BJ (cell line): ENCODE measurements around the gene TNFSF9. TPM values are rescaled to one million over a fixed set of nuclear protein-coding genes. Genes with fewer than 3 reads are reported as not detected.
"Not testable (repeated sequence)": the region's sequence is repeated elsewhere in the genome, so short reads cannot be mapped to it uniquely, and the experiment has no call there.

ENCODE experiments used
- CTCF ChIA-PET: fragments of 350-600 bp; formaldehyde crosslinking; extraction: SDS; loops from one replicate; lab custom pipeline; 2021; ENCODE audit warnings: antibody characterized with exemption, inconsistent platforms; lab: Yijun Ruan, JAX
- POLR2A ChIA-PET: fragments of 300-600 bp; sonication (Branson Sonifier 250); formaldehyde crosslinking; extraction: SDS; loops from one replicate; lab custom pipeline; 2021; ENCODE audit warnings: antibody characterized with exemption; lab: Charles Lee
- DNase-seq: peaks from one replicate; pipeline ENCODE4 v3.0.0-alpha.2; 2011; ENCODE audit warnings: low read depth
- H3K27me3 ChIP-seq: 2 replicates; pipeline ENCODE4 v1.6.0; 2011; ENCODE audit warnings: low read length; ENCODE audit not compliant: control insufficient read depth, insufficient read depth
- H3K36me3 ChIP-seq: 2 replicates; pipeline ENCODE4 v1.5.1; 2011; ENCODE audit warnings: low read length; ENCODE audit not compliant: control insufficient read depth, insufficient read depth
- H3K4me3 ChIP-seq: 2 replicates; pipeline ENCODE4 v1.5.1; 2011; ENCODE audit warnings: low read depth, mild to moderate bottlenecking, control low read depth, low read length
- polyA plus RNA-seq: library from polyadenylated mRNA; depleted of rRNA; stranded (reverse); fragments of >200 nt; gene quantifications from 2 replicates; pipeline ENCODE4 v1.2.3, GENCODE V29; 2011
- TF ChIP-seq, protein P1 (sequence below): IDR thresholded peaks from 2 replicates; pipeline ENCODE4 v1.5.1; 2011; ENCODE audit warnings: low read depth, mild to moderate bottlenecking, control low read depth, inconsistent platforms, low read length, moderate library complexity; ENCODE audit not compliant: insufficient read depth

The TNFSF9 gene
- polyA plus RNA-seq, 1 experiment = 0.26 TPM

DNA sequence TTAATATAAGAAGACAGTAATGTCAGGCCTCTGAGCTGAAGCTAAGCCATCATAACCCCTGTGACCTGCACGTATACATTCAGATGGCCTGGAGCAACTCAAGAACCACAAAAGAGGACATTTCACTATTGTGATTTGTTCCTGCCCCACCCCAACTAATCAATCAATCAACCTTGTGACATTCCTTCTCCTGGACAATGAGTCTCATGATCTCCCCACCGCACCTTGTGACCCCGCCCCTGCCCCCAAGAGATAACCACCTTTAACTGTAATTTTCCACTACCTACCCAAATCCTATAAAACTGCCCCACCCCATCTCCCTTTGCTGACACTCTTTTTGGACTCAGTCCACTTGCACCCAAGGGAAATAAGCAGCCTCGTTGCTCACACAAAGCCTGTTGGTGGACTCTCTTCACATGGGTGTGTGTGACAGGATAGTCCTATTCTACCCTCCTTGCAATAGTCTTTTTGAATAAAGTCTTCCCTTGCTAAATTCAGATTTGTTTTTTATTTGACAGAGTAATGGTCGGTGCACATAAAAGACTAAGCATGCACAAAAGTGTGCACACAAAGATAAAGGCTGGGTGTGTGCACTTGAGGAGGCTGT, 46.1 kb downstream of the TNFSF9 start:
- CTCF ChIA-PET = interaction anchor here (0.6 kb wide), 1 partner anchor 9 kb away, joined by 3 read pairs; no protein-coding TSS in a partner anchor
- H3K36me3 ChIP-seq = no peaks in the 10 kb centered on the region
- no peak overlapping the region for H3K4me3 ChIP-seq
- TF ChIP-seq, protein P1, sequence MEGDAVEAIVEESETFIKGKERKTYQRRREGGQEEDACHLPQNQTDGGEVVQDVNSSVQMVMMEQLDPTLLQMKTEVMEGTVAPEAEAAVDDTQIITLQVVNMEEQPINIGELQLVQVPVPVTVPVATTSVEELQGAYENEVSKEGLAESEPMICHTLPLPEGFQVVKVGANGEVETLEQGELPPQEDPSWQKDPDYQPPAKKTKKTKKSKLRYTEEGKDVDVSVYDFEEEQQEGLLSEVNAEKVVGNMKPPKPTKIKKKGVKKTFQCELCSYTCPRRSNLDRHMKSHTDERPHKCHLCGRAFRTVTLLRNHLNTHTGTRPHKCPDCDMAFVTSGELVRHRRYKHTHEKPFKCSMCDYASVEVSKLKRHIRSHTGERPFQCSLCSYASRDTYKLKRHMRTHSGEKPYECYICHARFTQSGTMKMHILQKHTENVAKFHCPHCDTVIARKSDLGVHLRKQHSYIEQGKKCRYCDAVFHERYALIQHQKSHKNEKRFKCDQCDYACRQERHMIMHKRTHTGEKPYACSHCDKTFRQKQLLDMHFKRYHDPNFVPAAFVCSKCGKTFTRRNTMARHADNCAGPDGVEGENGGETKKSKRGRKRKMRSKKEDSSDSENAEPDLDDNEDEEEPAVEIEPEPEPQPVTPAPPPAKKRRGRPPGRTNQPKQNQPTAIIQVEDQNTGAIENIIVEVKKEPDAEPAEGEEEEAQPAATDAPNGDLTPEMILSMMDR = no peak
- no peak for DNase-seq
- POLR2A ChIA-PET = no interaction called here
- H3K27me3 ChIP-seq = no peaks in the 10 kb centered on the region; the same call in 1 of the 2 replicates

DNA sequence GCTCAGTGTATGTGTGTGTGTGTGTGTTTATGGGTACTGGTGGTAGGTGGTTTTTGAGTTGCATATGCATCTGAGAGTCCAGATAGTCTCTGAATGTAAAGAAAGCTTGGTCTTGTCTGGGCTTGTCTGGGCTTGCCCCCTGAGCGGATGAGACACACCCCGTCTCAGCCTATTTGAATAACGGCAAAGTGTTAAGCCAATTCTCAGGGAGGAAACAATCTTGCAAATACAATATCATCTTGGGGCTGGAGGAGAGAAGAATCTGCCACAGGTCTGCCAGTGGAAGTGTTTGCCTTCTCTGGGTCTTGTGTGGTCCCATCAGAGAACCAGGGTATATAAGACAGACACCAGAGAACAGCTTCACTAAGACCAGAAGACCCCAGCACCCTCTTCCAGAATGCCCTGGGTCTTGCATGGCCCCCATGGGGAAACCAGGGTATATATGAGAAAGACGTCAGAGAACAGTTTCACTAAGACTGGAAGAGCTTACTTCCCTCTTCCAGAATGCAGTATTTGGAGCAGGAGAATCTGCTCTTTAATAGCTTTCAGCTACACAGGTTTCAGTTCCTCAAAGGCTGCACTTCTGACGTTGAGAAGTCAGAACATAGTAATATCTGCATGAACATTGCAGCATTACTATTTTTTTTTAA, 46.8 kb downstream of the TNFSF9 start:
- CTCF ChIA-PET = interaction anchor here (0.5 to 0.7 kb wide), 3 partner anchors 9 to 312 kb away, joined by 3 read pairs; no protein-coding TSS in a partner anchor
- POLR2A ChIA-PET = no interaction called here
- no peaks in the 10 kb centered on the region for H3K27me3 ChIP-seq

DNA sequence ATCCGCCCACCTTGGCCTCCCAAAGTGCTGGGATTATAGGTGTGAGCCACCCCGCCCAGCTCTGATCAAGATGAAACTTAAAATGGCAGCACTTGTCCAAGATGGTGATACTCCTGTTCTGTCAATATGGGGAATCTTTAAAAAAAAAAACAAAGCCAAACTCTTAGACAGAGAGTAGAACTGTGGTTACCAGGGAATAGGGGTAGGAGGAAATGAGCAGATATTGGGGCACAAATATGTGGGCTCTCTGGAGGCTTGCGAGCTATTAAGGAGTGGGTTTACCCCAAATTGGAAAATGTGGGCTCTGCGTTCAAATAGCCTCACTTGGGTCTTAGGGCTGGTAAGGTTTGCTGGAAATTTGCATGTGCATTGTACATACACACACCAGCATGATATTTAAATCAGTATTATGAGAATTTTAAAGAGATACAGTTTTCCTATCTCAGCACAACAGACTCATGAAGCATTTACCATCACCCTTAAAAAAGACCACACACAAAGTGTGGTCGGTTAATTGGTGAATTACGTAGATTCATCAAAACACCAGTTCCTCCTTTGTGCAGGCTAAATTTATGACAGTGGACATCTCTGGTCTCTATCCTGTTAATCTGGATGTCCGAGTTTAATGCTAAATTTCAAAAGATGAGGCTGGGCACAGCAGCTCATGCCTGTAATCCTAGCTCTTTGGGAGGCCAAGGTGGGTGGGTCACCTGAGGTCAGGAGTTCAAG, 48.8 kb downstream of the TNFSF9 start:
- DNase-seq = no peak
- ChIA-PET POLR2A (no interaction called here), CTCF (no interaction called here)
- Histone ChIP-seq H3K4me3 (no peak overlapping the region), H3K27me3 (no peaks in the 10 kb centered on the region), H3K36me3 (no peaks in the 10 kb centered on the region)
- TF ChIP-seq, protein P1 = no peak

More for the DNA sequence above, 46.8 kb downstream of the TNFSF9 start:
- DNase-seq = no peak
- Histone ChIP-seq H3K4me3 (no peak overlapping the region), H3K36me3 (no peaks in the 10 kb centered on the region)
- TF ChIP-seq, protein P1 = no peak

DNA sequence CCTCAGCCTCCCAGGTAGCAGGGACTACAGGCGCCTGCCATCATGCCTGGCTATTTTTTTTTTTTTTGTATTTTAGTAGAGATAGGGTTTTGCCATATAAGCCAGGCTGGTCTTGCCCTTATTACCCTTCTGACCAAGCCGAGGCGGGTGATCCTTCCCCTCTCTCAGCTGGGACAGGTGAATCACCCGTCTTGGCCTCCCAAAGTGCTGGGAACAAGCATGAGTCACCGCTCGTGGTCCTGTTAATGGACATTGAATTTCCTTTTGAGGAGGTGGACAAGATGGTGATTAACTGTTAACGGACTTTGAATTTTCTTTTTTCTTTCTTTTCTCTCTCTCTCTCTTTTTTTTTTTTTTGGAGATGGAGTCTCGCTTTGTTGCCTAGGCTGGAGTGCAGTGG, 49.5 kb downstream of the TNFSF9 start:
- no peak for DNase-seq
- no peak overlapping the region for H3K4me3 ChIP-seq
- POLR2A ChIA-PET = no interaction called here
- no peaks in the 10 kb centered on the region for H3K36me3 ChIP-seq
- TF ChIP-seq, protein P1 = no peak
- no peaks in the 10 kb centered on the region for H3K27me3 ChIP-seq
- CTCF ChIA-PET = no interaction called here

DNA sequence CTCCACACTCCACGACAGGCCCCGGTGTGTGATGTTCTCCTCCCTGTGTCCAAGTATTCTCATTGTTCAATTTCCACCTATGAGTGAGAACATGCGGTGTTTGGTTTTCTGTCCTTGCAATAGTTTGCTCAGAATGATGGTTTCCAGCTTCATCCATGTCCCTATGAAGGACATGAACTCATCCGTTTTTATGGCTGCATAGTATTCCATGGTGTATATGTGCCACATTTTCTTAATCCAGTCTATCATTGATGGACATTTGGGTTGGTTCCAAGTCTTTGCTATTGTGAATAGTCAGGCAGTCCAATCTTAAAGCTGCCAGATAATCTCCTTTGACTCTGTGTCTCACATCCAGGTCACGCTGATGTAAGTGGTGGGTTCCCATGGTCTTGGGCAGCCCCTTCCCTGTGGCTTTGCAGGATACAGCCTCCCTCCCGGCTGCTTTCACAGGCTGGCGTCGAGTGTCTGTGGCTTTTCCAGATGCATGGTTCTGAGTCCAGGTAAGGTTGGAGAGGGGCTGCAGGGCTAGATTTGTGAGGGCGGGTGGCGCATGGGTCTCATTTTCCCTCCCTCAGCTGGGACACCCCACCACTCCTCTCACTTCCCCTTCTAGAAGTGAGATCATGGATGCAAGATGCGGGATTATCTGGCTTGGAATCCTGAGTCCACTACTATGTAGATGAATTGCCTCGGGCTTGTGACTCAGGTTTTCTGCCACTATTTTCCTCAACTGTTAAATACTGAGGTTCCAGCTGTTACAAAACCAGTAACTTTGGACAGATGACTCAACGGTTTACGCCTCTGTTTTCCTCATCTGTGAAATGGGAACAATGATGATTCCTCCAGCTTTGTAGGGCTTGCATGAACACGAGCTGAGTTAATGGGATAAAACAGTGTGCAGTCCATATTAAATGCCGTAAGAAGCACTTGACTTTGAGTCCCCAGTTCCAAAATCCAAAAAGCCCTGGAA, 52.0 kb downstream of the TNFSF9 start:
- peaks cover 17% of the 10 kb centered on the region for H3K27me3 ChIP-seq
- H3K4me3 ChIP-seq, H3K36me3 ChIP-seq, DNase-seq, POLR2A ChIA-PET, CTCF ChIA-PET: not testable (repeated sequence)
